Measurements from ENCODE around the gene C1QBP. TPM values are rescaled to one million over a fixed set of nuclear protein-coding genes. Genes with fewer than 3 reads are reported as not detected.
"Not testable (repeated sequence)": the region's sequence is repeated elsewhere in the genome, so short reads cannot be mapped to it uniquely, and the experiment has no call there.

C1QBP gene
- total RNA-seq: 171 and 284 TPM in 2 replicates

- peak; percentile 87 to 95 for DNase-seq (ENCODE audit: low read depth in 2 of 2)
Observed at GRCh38 chr17:5438716-5439445, at the start of gene C1QBP. TSS of gene C1QBP (minus strand) at chr17:5439155. CDS start at chr17:5439073, 82 bp downstream.

GRCh38 chr17:5488752-5489151 is 49.8 kb upstream of the C1QBP start:
- DNase-seq (ENCODE audit: low read depth in 2 of 2): no peak

- DNase-seq (ENCODE audit: low read depth in 2 of 2): peak; percentile 96 to 99
Observed at GRCh38 chr17:5486206-5487124, 47.5 kb upstream of the C1QBP start, which contains the start of gene MIS12. TSS of gene MIS12 (plus strand) at chr17:5486566. CDS start at chr17:5488863, 2,297 bp downstream.

- DNase-seq (ENCODE audit: low read depth in 2 of 2): peak in 1 of 2 donors; percentile 45
Observed at GRCh38 chr17:5485270-5486205, 46.6 kb upstream of the C1QBP start, which contains the start of gene DERL2. TSS of gene DERL2 (minus strand) at chr17:5486178. CDS start at chr17:5486161, 17 bp downstream.

- DNase-seq (ENCODE audit: low read depth in 2 of 2): no peak
Observed at GRCh38 chr17:5481451-5481850, 42.5 kb upstream of the C1QBP start.

- DNase-seq (ENCODE audit: low read depth in 2 of 2): no peak
Observed at GRCh38 chr17:5480962-5481361, 42.0 kb upstream of the C1QBP start.

GRCh38 chr17:5478992-5479391 is 40.0 kb upstream of the C1QBP start:
- DNase-seq (ENCODE audit: low read depth in 2 of 2): no peak

- DNase-seq (ENCODE audit: low read depth in 2 of 2): no peak
Observed at GRCh38 chr17:5473906-5474305, 35.0 kb upstream of the C1QBP start.

- no peak for DNase-seq (ENCODE audit: low read depth in 2 of 2)
Observed at GRCh38 chr17:5472511-5472910, 33.6 kb upstream of the C1QBP start.

GRCh38 chr17:5468075-5468473 is 29.1 kb upstream of the C1QBP start:
- no peak for DNase-seq (ENCODE audit: low read depth in 2 of 2)

GRCh38 chr17:5467416-5467815 is 28.5 kb upstream of the C1QBP start:
- no peak for DNase-seq (ENCODE audit: low read depth in 2 of 2)

- DNase-seq (ENCODE audit: low read depth in 2 of 2): no peak
Observed at GRCh38 chr17:5466295-5466694, 27.3 kb upstream of the C1QBP start.

GRCh38 chr17:5464717-5465507 is 26.0 kb upstream of the C1QBP start:
- DNase-seq (ENCODE audit: low read depth in 2 of 2): peak; percentile 42 to 49

GRCh38 chr17:5446786-5447185 is 7.8 kb upstream of the C1QBP start:
- no peak for DNase-seq (ENCODE audit: low read depth in 2 of 2)

GRCh38 chr17:5444209-5444608 is 5.3 kb upstream of the C1QBP start:
- DNase-seq (ENCODE audit: low read depth in 2 of 2): no peak

GRCh38 chr17:5443728-5444127 is 4.8 kb upstream of the C1QBP start:
- no peak for DNase-seq (ENCODE audit: low read depth in 2 of 2)

- no peak for DNase-seq (ENCODE audit: low read depth in 2 of 2)
Observed at GRCh38 chr17:5439446-5439764, 450 bp upstream of the C1QBP start.

- no peak for DNase-seq (ENCODE audit: low read depth in 2 of 2)
Observed at GRCh38 chr17:5437721-5438317, 1.1 kb downstream of the C1QBP start.

- DNase-seq (ENCODE audit: low read depth in 2 of 2): not testable (repeated sequence)
Observed at GRCh38 chr17:5435781-5436315, 3.1 kb downstream of the C1QBP start.

GRCh38 chr17:5434984-5435383 is 4.0 kb downstream of the C1QBP start:
- no peak for DNase-seq (ENCODE audit: low read depth in 2 of 2)
